SK-N-SH treated with all-trans-retinoic acid at 6 μM for 48 hours (cell line): Measurements from ENCODE around the gene DIP2C.

ENCODE experiments used
- ATAC-seq: fragments of 200-7000 bp; cut with Tn5 transposase; 3 replicates; pipeline ENCODE4 v1.9.1; 2020; ENCODE audit warnings: mild to moderate bottlenecking, moderate library complexity
- ARNTL ChIP-seq: fragments of 450-650 bp; formaldehyde crosslinking; IDR thresholded peaks from 2 replicates; pipeline ENCODE4 v1.5.0; 2020; ENCODE audit warnings: low read depth, mild to moderate bottlenecking, moderate library complexity, borderline replicate concordance
- BACH2 ChIP-seq: fragments of 250-450 bp; sonication (Bioruptor Pico); IDR thresholded peaks from 2 replicates; pipeline ENCODE4 v1.9.0; 2021; ENCODE audit warnings: mild to moderate bottlenecking, borderline replicate concordance
- CSDC2 ChIP-seq: fragments of 250-450 bp; sonication (Bioruptor Pico); IDR thresholded peaks from 2 replicates; pipeline ENCODE4 v1.5.0; 2020; ENCODE audit warnings: mild to moderate bottlenecking, moderate library complexity
- ESRRG ChIP-seq: fragments of 250-450 bp; sonication (Bioruptor Pico); IDR thresholded peaks from 2 replicates; pipeline ENCODE4 v1.6.1; 2021; ENCODE audit warnings: mild to moderate bottlenecking
- GLIS3 ChIP-seq: fragments of 250-450 bp; sonication (Bioruptor Pico); IDR thresholded peaks from 2 replicates; pipeline ENCODE4 v1.5.0; 2020; ENCODE audit warnings: mild to moderate bottlenecking, moderate library complexity
- ISL1 ChIP-seq: fragments of 250-450 bp; sonication (Bioruptor Pico); IDR thresholded peaks from 2 replicates; pipeline ENCODE4 v2.1.2; 2022; ENCODE audit warnings: mild to moderate bottlenecking, moderate library complexity
- OSR1 ChIP-seq: fragments of 250-450 bp; sonication (Bioruptor Pico); IDR thresholded peaks from 2 replicates; pipeline ENCODE4 v1.8.0; 2022; ENCODE audit warnings: moderate library complexity, mild to moderate bottlenecking, inconsistent platforms
- PATZ1 ChIP-seq: fragments of 250-450 bp; sonication (Bioruptor Pico); IDR thresholded peaks from 2 replicates; pipeline ENCODE4 v1.8.0; 2020; ENCODE audit warnings: mild to moderate bottlenecking, moderate library complexity, borderline replicate concordance
- PPARA ChIP-seq: fragments of 250-450 bp; sonication (Bioruptor Pico); IDR thresholded peaks from 2 replicates; pipeline ENCODE4 v1.5.0; 2020; ENCODE audit warnings: mild to moderate bottlenecking, borderline replicate concordance
- RARB ChIP-seq: fragments of 250-450 bp; sonication (Bioruptor Pico); IDR thresholded peaks from 2 replicates; pipeline ENCODE4 v1.8.0; 2021; ENCODE audit warnings: mild to moderate bottlenecking, moderate library complexity
- SNAI2 ChIP-seq: fragments of 250-450 bp; sonication (Bioruptor Pico); IDR thresholded peaks from 2 replicates; pipeline ENCODE4 v1.5.0; 2020; ENCODE audit warnings: mild to moderate bottlenecking, moderate library complexity
- TCF4 ChIP-seq: fragments of 250-450 bp; sonication (Bioruptor Pico); IDR thresholded peaks from 2 replicates; pipeline ENCODE4 v1.8.0; 2021; ENCODE audit warnings: mild to moderate bottlenecking, moderate library complexity, borderline replicate concordance
- TOX ChIP-seq: fragments of 250-450 bp; sonication (Bioruptor Pico); IDR thresholded peaks from 2 replicates; pipeline ENCODE4 v1.8.0; 2021; ENCODE audit warnings: mild to moderate bottlenecking, moderate library complexity, borderline replicate concordance
- TSHZ2 ChIP-seq: fragments of 250-450 bp; sonication (Bioruptor Pico); IDR thresholded peaks from 2 replicates; pipeline ENCODE4 v1.5.0; 2020; ENCODE audit warnings: mild to moderate bottlenecking, moderate library complexity
- ZC3H10 ChIP-seq: fragments of 250-450 bp; sonication (Bioruptor Pico); IDR thresholded peaks from 2 replicates; pipeline ENCODE4 v1.5.1; 2021; ENCODE audit warnings: mild to moderate bottlenecking, moderate library complexity
- ZFP3 ChIP-seq: fragments of 250-450 bp; sonication (Bioruptor Pico); IDR thresholded peaks from 2 replicates; pipeline ENCODE4 v1.5.0; 2020; ENCODE audit warnings: mild to moderate bottlenecking, moderate library complexity
- ZFP30 ChIP-seq: fragments of 450-650 bp; formaldehyde crosslinking; IDR thresholded peaks from 2 replicates; pipeline ENCODE4 v1.5.0; 2022; ENCODE audit warnings: mild to moderate bottlenecking, moderate library complexity
- ZNF565 ChIP-seq: fragments of 450-650 bp; formaldehyde crosslinking; conservative IDR thresholded peaks from 2 replicates; pipeline ENCODE4 v1.5.0; 2020; ENCODE audit warnings: low read depth, mild to moderate bottlenecking, moderate library complexity
- ZNF70 ChIP-seq: fragments of 450-650 bp; formaldehyde crosslinking; IDR thresholded peaks from 2 replicates; pipeline ENCODE4 v1.5.0; 2020; ENCODE audit warnings: mild to moderate bottlenecking, moderate library complexity
- ZNF8 ChIP-seq: fragments of 450-650 bp; formaldehyde crosslinking; IDR thresholded peaks from 2 replicates; pipeline ENCODE4 v1.5.0; 2020; ENCODE audit warnings: mild to moderate bottlenecking, moderate library complexity
- TF ChIP-seq, protein P1 (sequence below): fragments of 250-450 bp; sonication (Bioruptor Pico); IDR thresholded peaks from 2 replicates; pipeline ENCODE4 v1.8.0; 2021; ENCODE audit warnings: low read depth, mild to moderate bottlenecking, moderate library complexity, borderline replicate concordance
- TF ChIP-seq, protein P2 (sequence below): fragments of 250-450 bp; sonication (Bioruptor Pico); IDR thresholded peaks from 2 replicates; pipeline ENCODE4 v1.5.1; 2020; ENCODE audit warnings: low read depth, mild to moderate bottlenecking, moderate library complexity
- TF ChIP-seq, protein P3 (sequence below): fragments of 250-450 bp; sonication (Bioruptor Pico); IDR thresholded peaks from 2 replicates; pipeline ENCODE4 v1.5.1; 2021; ENCODE audit warnings: mild to moderate bottlenecking, moderate library complexity

The DIP2C gene

GRCh38 chr10:488081-488932, 201.2 kb downstream of the DIP2C start:
- ATAC-seq, result no peak
- TF ChIP-seq RARB (CRISPR knock-in tag) (no peak), TCF4 (no peak), ZFP3 (CRISPR knock-in tag) (no peak), GLIS3 (CRISPR knock-in tag) (no peak), SNAI2 (no peak), PATZ1 (CRISPR knock-in tag) (no peak), PPARA (CRISPR knock-in tag) (no peak), ZNF8 (CRISPR knock-in tag) (no peak), ZC3H10 (CRISPR knock-in tag) (no peak), ZNF70 (CRISPR knock-in tag) (no peak), ISL1 (CRISPR knock-in tag) (no peak), BACH2 (CRISPR knock-in tag) (no peak), OSR1 (CRISPR knock-in tag) (no peak), ARNTL (no peak), ZNF565 (no peak), ESRRG (CRISPR knock-in tag) (no peak), TOX (CRISPR knock-in tag) (no peak)
- TF ChIP-seq, protein P1, sequence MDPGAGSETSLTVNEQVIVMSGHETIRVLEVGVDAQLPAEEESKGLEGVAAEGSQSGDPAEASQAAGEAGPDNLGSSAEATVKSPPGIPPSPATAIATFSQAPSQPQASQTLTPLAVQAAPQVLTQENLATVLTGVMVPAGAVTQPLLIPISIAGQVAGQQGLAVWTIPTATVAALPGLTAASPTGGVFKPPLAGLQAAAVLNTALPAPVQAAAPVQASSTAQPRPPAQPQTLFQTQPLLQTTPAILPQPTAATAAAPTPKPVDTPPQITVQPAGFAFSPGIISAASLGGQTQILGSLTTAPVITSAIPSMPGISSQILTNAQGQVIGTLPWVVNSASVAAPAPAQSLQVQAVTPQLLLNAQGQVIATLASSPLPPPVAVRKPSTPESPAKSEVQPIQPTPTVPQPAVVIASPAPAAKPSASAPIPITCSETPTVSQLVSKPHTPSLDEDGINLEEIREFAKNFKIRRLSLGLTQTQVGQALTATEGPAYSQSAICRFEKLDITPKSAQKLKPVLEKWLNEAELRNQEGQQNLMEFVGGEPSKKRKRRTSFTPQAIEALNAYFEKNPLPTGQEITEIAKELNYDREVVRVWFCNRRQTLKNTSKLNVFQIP, result no peak
- TF ChIP-seq, protein P2, sequence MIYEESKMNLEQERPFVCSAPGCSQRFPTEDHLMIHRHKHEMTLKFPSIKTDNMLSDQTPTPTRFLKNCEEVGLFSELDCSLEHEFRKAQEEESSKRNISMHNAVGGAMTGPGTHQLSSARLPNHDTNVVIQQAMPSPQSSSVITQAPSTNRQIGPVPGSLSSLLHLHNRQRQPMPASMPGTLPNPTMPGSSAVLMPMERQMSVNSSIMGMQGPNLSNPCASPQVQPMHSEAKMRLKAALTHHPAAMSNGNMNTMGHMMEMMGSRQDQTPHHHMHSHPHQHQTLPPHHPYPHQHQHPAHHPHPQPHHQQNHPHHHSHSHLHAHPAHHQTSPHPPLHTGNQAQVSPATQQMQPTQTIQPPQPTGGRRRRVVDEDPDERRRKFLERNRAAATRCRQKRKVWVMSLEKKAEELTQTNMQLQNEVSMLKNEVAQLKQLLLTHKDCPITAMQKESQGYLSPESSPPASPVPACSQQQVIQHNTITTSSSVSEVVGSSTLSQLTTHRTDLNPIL (CRISPR knock-in tag), result no peak

- no peak for ATAC-seq
- no peak for TF ChIP-seq ZC3H10 (CRISPR knock-in tag)
- TF ChIP-seq CSDC2 (CRISPR knock-in tag), result no peak
- TF ChIP-seq ZFP30 (CRISPR knock-in tag), result no peak
- no peak for TF ChIP-seq SNAI2
- no peak for TF ChIP-seq BACH2 (CRISPR knock-in tag)
- TF ChIP-seq ZFP3 (CRISPR knock-in tag), result no peak
- TF ChIP-seq ZNF565, result no peak
These were observed 202.7 kb downstream of the DIP2C start for GRCh38 chr10:486666-487322.

- TF ChIP-seq PPARA (CRISPR knock-in tag), result no peak
- no peak for TF ChIP-seq TSHZ2 (CRISPR knock-in tag)
- no peak for TF ChIP-seq ZNF70 (CRISPR knock-in tag)
- TF ChIP-seq, protein P3, sequence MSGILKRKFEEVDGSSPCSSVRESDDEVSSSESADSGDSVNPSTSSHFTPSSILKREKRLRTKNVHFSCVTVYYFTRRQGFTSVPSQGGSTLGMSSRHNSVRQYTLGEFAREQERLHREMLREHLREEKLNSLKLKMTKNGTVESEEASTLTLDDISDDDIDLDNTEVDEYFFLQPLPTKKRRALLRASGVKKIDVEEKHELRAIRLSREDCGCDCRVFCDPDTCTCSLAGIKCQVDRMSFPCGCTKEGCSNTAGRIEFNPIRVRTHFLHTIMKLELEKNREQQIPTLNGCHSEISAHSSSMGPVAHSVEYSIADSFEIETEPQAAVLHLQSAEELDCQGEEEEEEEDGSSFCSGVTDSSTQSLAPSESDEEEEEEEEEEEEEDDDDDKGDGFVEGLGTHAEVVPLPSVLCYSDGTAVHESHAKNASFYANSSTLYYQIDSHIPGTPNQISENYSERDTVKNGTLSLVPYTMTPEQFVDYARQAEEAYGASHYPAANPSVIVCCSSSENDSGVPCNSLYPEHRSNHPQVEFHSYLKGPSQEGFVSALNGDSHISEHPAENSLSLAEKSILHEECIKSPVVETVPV (CRISPR knock-in tag), result no peak
- no peak for TF ChIP-seq ZFP3 (CRISPR knock-in tag)
- no peak for TF ChIP-seq ZFP30 (CRISPR knock-in tag)
- ATAC-seq, result no peak
These were observed 203.3 kb downstream of the DIP2C start for GRCh38 chr10:486206-486605.
